ENCODE measurements around the gene FAM107B.

The FAM107B gene

GRCh38 chr10:14625192-14625631 is 149.5 kb downstream of the FAM107B start:
- no peak for DNase-seq (ENCODE audit: low read depth in 2 of 2)

- no peak for DNase-seq (ENCODE audit: low read depth in 2 of 2)
Measured at GRCh38 chr10:14624600-14624999, 150.1 kb downstream of the FAM107B start.

GRCh38 chr10:14623931-14624330 is 150.8 kb downstream of the FAM107B start:
- DNase-seq (ENCODE audit: low read depth in 2 of 2) = no peak

- no peak for DNase-seq (ENCODE audit: low read depth in 2 of 2)
Measured at GRCh38 chr10:14621037-14621436, 153.7 kb downstream of the FAM107B start.

- DNase-seq (ENCODE audit: low read depth in 2 of 2) = no peak
Measured at GRCh38 chr10:14618674-14619073, 156.0 kb downstream of the FAM107B start.

- DNase-seq (ENCODE audit: low read depth in 2 of 2) = no peak
Measured at GRCh38 chr10:14617852-14618251, 156.8 kb downstream of the FAM107B start.

GRCh38 chr10:14616955-14617730 is 157.6 kb downstream of the FAM107B start:
- no peak for DNase-seq (ENCODE audit: low read depth in 2 of 2)

- no peak for DNase-seq (ENCODE audit: low read depth in 2 of 2)
Measured at GRCh38 chr10:14616465-14616864, 158.2 kb downstream of the FAM107B start.

GRCh38 chr10:14613588-14613920 is 161.1 kb downstream of the FAM107B start:
- no peak for DNase-seq (ENCODE audit: low read depth in 2 of 2)

- no peak for DNase-seq (ENCODE audit: low read depth in 2 of 2)
Measured at GRCh38 chr10:14612873-14613587, 161.7 kb downstream of the FAM107B start.

- DNase-seq (ENCODE audit: low read depth in 2 of 2) = no peak
Measured at GRCh38 chr10:14611968-14612693, 162.6 kb downstream of the FAM107B start.

- no peak for DNase-seq (ENCODE audit: low read depth in 2 of 2)
Measured at GRCh38 chr10:14609178-14609577, 165.5 kb downstream of the FAM107B start.

- no peak for DNase-seq (ENCODE audit: low read depth in 2 of 2)
Measured at GRCh38 chr10:14608381-14609001, 166.2 kb downstream of the FAM107B start.

GRCh38 chr10:14606633-14607032 is 168.1 kb downstream of the FAM107B start:
- DNase-seq (ENCODE audit: low read depth in 2 of 2) = no peak

GRCh38 chr10:14605231-14605925 is 169.3 kb downstream of the FAM107B start:
- no peak for DNase-seq (ENCODE audit: low read depth in 2 of 2)

GRCh38 chr10:14604181-14605142 is 170.2 kb downstream of the FAM107B start:
- DNase-seq (ENCODE audit: low read depth in 2 of 2) = peak; percentile 52 to 53

- no peak for DNase-seq (ENCODE audit: low read depth in 2 of 2)
Measured at GRCh38 chr10:14603534-14604102, 171.1 kb downstream of the FAM107B start.

GRCh38 chr10:14602807-14603533 is 171.7 kb downstream of the FAM107B start:
- DNase-seq (ENCODE audit: low read depth in 2 of 2) = no peak

All from stimulated activated CD4-positive, alpha-beta T cell treated with anti-CD3 and anti-CD28 coated beads, Interleukin-1b, Interleukin-23, amount 100 ng/mL, for 1 hour (primary cell).